ENCODE data around the gene ZNF681. TPM values are rescaled to one million over a fixed set of nuclear protein-coding genes. Genes with fewer than 3 reads are reported as not detected.

The ZNF681 gene
- total RNA-seq: 1 to 10 TPM; 2.1 to 4.8 TPM
- under 1 TPM; 0.58 to 0.81 TPM for polyA plus RNA-seq
- long read RNA-seq, donor 1, full-length matches to known transcripts: 1 of 7 reads
- long read RNA-seq, donor 1, partial matches to known transcripts: 0 of 7 reads
- long read RNA-seq, donor 1, other reads (novel, unspliced or antisense): 6 of 7 reads
- long read RNA-seq, donor 2: 0 reads
- long read RNA-seq, donor 3: 0 reads
- long read RNA-seq, donor 4: 0 reads
- long read RNA-seq, donor 5, full-length matches to known transcripts: 2 of 21 reads
- long read RNA-seq, donor 5, partial matches to known transcripts: 19 of 21 reads
- long read RNA-seq, donor 5, other reads (novel, unspliced or antisense): 0 of 21 reads

GRCh38 chr19:23758187-23759074 is at the start of gene ZNF681:
Gene ZNF681, minus strand, starts transcription at chr19:23758891. Its CDS starts 142 bp downstream, at chr19:23758749.
- H3K4me1 ChIP-seq (ENCODE audit: control insufficient read depth in 5 of 5, insufficient read depth in 5 of 5, low read length in 5 of 5): peaks cover 0 to 6% (median 0%) of the 10 kb centered on the region in 5 donors
- peak; percentile 94 to 97 (median 97) for DNase-seq

GRCh38 chr19:23804676-23805075 is 46.0 kb upstream of the ZNF681 start:
- H3K9ac ChIP-seq (ENCODE audit: insufficient read depth in 1 of 2, low read length in 2 of 2): no peak overlapping the region
- no peak for TF ChIP-seq CTCF (IDR thresholded peaks at IDR 0.05; ENCODE audit: control extremely low read depth, extremely low read depth)
- 74 to 94% methylated on average over 4 of the region's 4 CpGs for WGBS, 2 donors
- ATAC-seq (ENCODE audit: insufficient read depth, low FRiP score): no peak
- no peaks in the 10 kb centered on the region for H3K27me3 ChIP-seq (ENCODE audit: control insufficient read depth in 3 of 3, insufficient read depth in 3 of 3, low read length in 2 of 3)
- H3K4me3 ChIP-seq: no peak overlapping the region
- peaks cover 0 to 8% (median 0%) of the 10 kb centered on the region in 5 donors for H3K4me1 ChIP-seq (ENCODE audit: control insufficient read depth in 5 of 5, insufficient read depth in 5 of 5, low read length in 5 of 5)
- no peaks in the 10 kb centered on the region for H3K9me3 ChIP-seq (ENCODE audit: control insufficient read depth in 4 of 4, insufficient read depth in 3 of 4, low read length in 3 of 4)
- H3K27ac ChIP-seq (ENCODE audit: low read depth in 1 of 2, low read length in 1 of 2): no peak overlapping the region
- DNase-seq: no peak
- no peaks in the 10 kb centered on the region for H3K36me3 ChIP-seq (ENCODE audit: control insufficient read depth in 4 of 4, insufficient read depth in 4 of 4, low read length in 4 of 4)

More at GRCh38 chr19:23758187-23759074, at the start of gene ZNF681:
- no peak for TF ChIP-seq CTCF (IDR thresholded peaks at IDR 0.05; ENCODE audit: control extremely low read depth, extremely low read depth)
- Histone ChIP-seq H3K27ac (ENCODE audit: low read depth in 1 of 2, low read length in 1 of 2) (peak within 1 kb of the TSS; percentile 77 to 90), H3K9me3 (ENCODE audit: control insufficient read depth in 4 of 4, insufficient read depth in 3 of 4, low read length in 3 of 4) (no peaks in the 10 kb centered on the region), H3K27me3 (ENCODE audit: control insufficient read depth in 3 of 3, insufficient read depth in 3 of 3, low read length in 2 of 3) (no peaks in the 10 kb centered on the region), H3K4me3 (peak within 1 kb of the TSS; percentile 57), H3K9ac (ENCODE audit: insufficient read depth in 1 of 2, low read length in 2 of 2) (peak within 1 kb of the TSS; percentile 76 to 82), H3K36me3 (ENCODE audit: control insufficient read depth in 4 of 4, insufficient read depth in 4 of 4, low read length in 4 of 4) (peaks cover 0 to 3% (median 0%) of the 10 kb centered on the region in 4 donors)
- WGBS, 2 donors: 1% methylated on average over 44 of the region's 44 CpGs
- ATAC-seq (ENCODE audit: insufficient read depth, low FRiP score): peak; percentile 84

GRCh38 chr19:23802290-23802689 is 43.6 kb upstream of the ZNF681 start:
- peaks cover 0 to 8% (median 3%) of the 10 kb centered on the region in 5 donors for H3K4me1 ChIP-seq (ENCODE audit: control insufficient read depth in 5 of 5, insufficient read depth in 5 of 5, low read length in 5 of 5)
- H3K36me3 ChIP-seq (ENCODE audit: control insufficient read depth in 4 of 4, insufficient read depth in 4 of 4, low read length in 4 of 4): no peaks in the 10 kb centered on the region
- peaks cover 0 to 3% (median 0%) of the 10 kb centered on the region in 4 donors for H3K9me3 ChIP-seq (ENCODE audit: control insufficient read depth in 4 of 4, insufficient read depth in 3 of 4, low read length in 3 of 4)
- no peaks in the 10 kb centered on the region for H3K27me3 ChIP-seq (ENCODE audit: control insufficient read depth in 3 of 3, insufficient read depth in 3 of 3, low read length in 2 of 3)
- H3K27ac ChIP-seq (ENCODE audit: low read depth in 1 of 2, low read length in 1 of 2): no peak overlapping the region
- ATAC-seq (ENCODE audit: insufficient read depth, low FRiP score) (no peak), DNase-seq (no peak)
- no peak overlapping the region for H3K4me3 ChIP-seq
- no peak for TF ChIP-seq CTCF (IDR thresholded peaks at IDR 0.05; ENCODE audit: control extremely low read depth, extremely low read depth)
- H3K9ac ChIP-seq (ENCODE audit: insufficient read depth in 1 of 2, low read length in 2 of 2): no peak overlapping the region

Measured in lung (tissue), 16 donors.